Testis (tissue), 3 donors: ENCODE results near the gene REC8. TPM values are rescaled to one million over a fixed set of nuclear protein-coding genes. Genes with fewer than 3 reads are reported as not detected.
A peak's percentile ranks its signal among the peaks of the same experiment; 100 is the strongest.

Source experiments
- DNase-seq: peaks from one replicate; pipeline ENCODE4 v3.0.0-alpha.2; 2019
- H3K27ac ChIP-seq, 2 donors: fragments of 200-600 bp; sonication (generic); one replicate each; pipeline ENCODE4 v1.5.1; 2019
- H3K27me3 ChIP-seq: fragments of 200-600 bp; sonication (generic); one replicate; pipeline ENCODE4 v1.5.1; 2019
- H3K36me3 ChIP-seq: fragments of 200-600 bp; sonication (generic); one replicate; pipeline ENCODE4 v1.5.1; 2017; ENCODE audit warnings: low read depth; ENCODE audit errors: missing control alignments
- H3K4me1 ChIP-seq: fragments of 200-600 bp; sonication (generic); one replicate; pipeline ENCODE4 v1.5.1; 2019
- H3K4me3 ChIP-seq, 2 donors: fragments of 200-600 bp; sonication (generic); one replicate each; pipeline ENCODE4 v1.5.1; 2017 to 2019
- H3K9me3 ChIP-seq: fragments of 200-600 bp; sonication (generic); one replicate; pipeline ENCODE4 v1.5.1; 2017
- POLR2A ChIP-seq: fragments of 450-650 bp; IDR thresholded peaks from one replicate; pipeline ENCODE4 v1.6.1; 2017; ENCODE audit warnings: antibody characterized with exemption, mild to moderate bottlenecking, moderate library complexity
- WGBS, 2 donors: methylation state at CpG; one replicate each; pipeline ENCODE4 v1.1.5; 2018; 5-methylcytosine and 5-hydroxymethylcytosine counted together
- intact Hi-C: fragments of 100-400 bp; cut with DNase I; formaldehyde crosslinking; loops from one replicate; pipeline ENCODE4 v1.15.1; 2023; ENCODE audit warnings: low total_unique reads
- polyA plus RNA-seq: library from polyadenylated mRNA; stranded (reverse); fragments of 350-450 nt; fragmentation: Illumina TruSeq; extraction: RNeasy Lipid Tissue Mini Kit (QIAGEN cat#74804); gene quantifications from one replicate; pipeline ENCODE4 v1.2.3, GENCODE V29; 2014; ENCODE audit warnings: low read depth, low replicate concordance; ENCODE audit not compliant: insufficient read depth
- total RNA-seq, 2 donors: library from RNA; depleted of rRNA; stranded (reverse); fragments of >200 nt; gene quantifications; one replicate each; pipeline ENCODE4 v1.2.3, GENCODE V29; 2016
- TF ChIP-seq, protein P1 (sequence below), 3 experiments: fragments of 450-650 bp in 2 of 3; fragments of 200-600 bp in 1 of 3; sonication (generic) in 1 of 3; IDR thresholded peaks; one replicate each; pipeline ENCODE4 v1.5.1; 2016 to 2019; ENCODE audit warnings: antibody characterized with exemption in 3 of 3, mild to moderate bottlenecking in 2 of 3, moderate library complexity in 1 of 3

The REC8 gene
- total and polyA plus RNA-seq, 3 donors from 2014 or later = 27.7 to 58.8 (median 55.9) TPM

DNA sequence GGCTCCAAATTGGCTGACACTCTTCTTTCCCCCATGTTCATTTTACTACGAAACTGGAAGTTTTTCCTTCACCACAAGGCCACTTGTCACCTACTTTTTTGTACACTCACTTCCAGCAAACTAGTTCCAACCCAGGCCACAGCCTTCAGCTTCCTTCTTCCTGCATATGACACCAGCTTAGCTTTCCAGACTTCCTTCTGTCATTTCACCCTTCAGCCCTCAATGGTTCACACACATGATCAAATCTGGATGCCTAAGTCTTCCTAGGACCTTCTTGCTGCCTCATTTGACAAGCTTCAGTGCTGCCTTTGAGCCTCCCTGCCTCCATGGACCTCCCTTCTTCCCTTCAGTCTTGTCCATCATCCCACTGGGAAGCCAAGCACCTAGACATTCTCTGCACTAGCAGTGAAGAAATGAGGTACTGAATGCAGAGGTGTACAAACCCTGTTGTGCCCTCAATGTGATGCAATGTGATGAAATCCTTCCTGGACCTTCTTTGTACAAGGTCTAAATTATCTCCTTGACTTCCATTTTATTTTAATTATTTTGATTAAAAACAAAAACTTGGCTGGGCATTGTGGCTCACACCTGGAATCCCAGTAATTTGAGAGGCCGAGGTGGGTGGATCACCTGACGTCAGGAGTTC is 4.3 kb upstream of the REC8 start:
- Histone ChIP-seq H3K27me3 (no peaks in the 10 kb centered on the region), H3K36me3 (no peaks in the 10 kb centered on the region), H3K4me1 (peaks cover 8% of the 10 kb centered on the region), H3K9me3 (no peaks in the 10 kb centered on the region), H3K27ac (no peak overlapping the region), H3K4me3 (no peak overlapping the region)
- DNase-seq = no peak
- TF ChIP-seq, protein P1, sequence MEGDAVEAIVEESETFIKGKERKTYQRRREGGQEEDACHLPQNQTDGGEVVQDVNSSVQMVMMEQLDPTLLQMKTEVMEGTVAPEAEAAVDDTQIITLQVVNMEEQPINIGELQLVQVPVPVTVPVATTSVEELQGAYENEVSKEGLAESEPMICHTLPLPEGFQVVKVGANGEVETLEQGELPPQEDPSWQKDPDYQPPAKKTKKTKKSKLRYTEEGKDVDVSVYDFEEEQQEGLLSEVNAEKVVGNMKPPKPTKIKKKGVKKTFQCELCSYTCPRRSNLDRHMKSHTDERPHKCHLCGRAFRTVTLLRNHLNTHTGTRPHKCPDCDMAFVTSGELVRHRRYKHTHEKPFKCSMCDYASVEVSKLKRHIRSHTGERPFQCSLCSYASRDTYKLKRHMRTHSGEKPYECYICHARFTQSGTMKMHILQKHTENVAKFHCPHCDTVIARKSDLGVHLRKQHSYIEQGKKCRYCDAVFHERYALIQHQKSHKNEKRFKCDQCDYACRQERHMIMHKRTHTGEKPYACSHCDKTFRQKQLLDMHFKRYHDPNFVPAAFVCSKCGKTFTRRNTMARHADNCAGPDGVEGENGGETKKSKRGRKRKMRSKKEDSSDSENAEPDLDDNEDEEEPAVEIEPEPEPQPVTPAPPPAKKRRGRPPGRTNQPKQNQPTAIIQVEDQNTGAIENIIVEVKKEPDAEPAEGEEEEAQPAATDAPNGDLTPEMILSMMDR (IDR thresholded peaks at IDR 0.05) = no peak
- TF ChIP-seq POLR2A = no peak
- intact Hi-C loops = no loop called here
- 86 to 93% methylated on average over 3 of the region's 3 CpGs for WGBS, 2 donors

DNA sequence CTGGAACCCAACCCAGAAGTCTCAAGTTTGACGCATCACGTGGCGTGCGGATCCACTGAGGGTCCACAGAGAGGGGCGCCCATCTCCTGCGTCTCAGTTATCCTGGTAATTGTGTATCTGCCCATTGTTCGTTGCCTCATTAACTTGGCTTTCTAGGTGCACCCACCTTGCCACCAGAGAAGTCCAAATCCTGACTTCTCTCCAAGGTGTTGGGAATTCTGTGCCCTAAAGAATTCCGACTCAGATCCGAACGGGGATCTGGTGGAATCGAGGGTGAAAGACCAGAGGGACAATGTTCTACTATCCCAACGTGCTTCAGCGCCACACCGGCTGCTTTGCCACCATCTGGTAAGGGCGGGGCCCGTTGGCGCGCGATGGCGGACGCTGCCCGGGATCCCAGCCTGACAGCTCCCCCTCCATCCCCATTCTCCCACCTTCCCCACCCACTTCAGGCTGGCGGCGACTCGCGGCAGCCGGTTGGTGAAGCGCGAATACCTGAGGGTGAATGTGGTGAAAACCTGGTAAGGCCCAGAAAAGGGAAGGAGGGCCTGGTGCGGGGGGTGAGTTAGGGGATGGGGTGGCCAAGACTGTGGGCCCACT is 481 bp downstream of the REC8 start:
- TF ChIP-seq, protein P1 (IDR thresholded peaks at IDR 0.05) = no peak
- no peak for TF ChIP-seq POLR2A
- H3K9me3 ChIP-seq = no peaks in the 10 kb centered on the region
- WGBS, 2 donors = 41 to 66% methylated on average over 7 to 30 of the region's 30 CpGs
- peak overlapping the region; percentile 17 to 50 for H3K4me3 ChIP-seq
- H3K27me3 ChIP-seq = no peaks in the 10 kb centered on the region
- DNase-seq = no peak
- no peaks in the 10 kb centered on the region for H3K36me3 ChIP-seq
- no peak overlapping the region for H3K27ac ChIP-seq
- H3K4me1 ChIP-seq = no peaks in the 10 kb centered on the region
- intact Hi-C loops = no loop called here

DNA sequence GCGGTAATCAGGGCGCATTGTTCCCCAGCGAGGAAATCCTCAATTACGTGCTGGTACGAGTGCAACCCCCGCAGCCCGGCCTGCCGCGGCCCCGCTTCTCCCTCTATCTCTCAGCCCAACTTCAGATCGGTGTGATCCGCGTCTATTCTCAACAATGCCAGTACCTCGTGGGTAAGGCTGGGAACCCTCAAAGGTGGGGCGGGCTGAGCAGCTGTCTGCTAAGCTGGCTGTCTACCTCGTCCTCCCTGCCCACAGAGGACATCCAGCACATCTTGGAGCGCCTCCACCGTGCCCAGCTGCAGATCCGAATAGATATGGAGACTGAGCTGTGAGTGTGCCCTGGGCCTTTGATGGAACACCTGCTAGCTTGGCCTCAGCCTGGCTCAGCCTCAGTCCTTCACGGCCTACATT is 996 bp downstream of the REC8 start:
- Histone ChIP-seq H3K27ac (no peak overlapping the region), H3K4me3 (peak overlapping the region in 1 of 2 donors; percentile 50), H3K36me3 (no peaks in the 10 kb centered on the region), H3K4me1 (no peaks in the 10 kb centered on the region), H3K27me3 (no peaks in the 10 kb centered on the region), H3K9me3 (no peaks in the 10 kb centered on the region)
- 66 to 70% methylated on average over 18 to 19 of the region's 20 CpGs for WGBS, 2 donors
- intact Hi-C loops = no loop called here
- TF ChIP-seq, protein P1 (IDR thresholded peaks at IDR 0.05) = no peak
- TF ChIP-seq POLR2A = no peak
- DNase-seq = no peak

DNA sequence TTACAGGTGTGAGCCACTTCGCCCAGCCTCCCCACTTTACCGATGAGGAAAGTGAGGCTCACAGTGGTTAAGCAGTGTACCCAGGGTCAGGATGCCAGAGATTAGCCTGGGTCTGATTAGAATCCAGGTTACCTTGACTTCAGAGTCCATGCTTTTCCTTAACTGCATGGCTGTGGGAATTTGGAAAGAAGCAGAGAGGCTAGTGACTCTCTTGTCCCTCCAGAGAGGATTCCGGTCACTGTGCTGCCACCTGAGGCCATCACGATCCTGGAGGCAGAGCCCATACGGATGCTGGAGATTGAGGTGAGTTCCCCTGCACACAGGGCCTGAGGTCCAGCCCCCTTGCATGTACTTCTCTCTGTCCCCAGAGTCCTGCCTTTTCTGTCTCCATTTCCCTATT is 4.7 kb downstream of the REC8 start:
- DNase-seq = no peak
- Histone ChIP-seq H3K27me3 (no peaks in the 10 kb centered on the region), H3K27ac (no peak overlapping the region), H3K36me3 (no peaks in the 10 kb centered on the region), H3K4me1 (no peaks in the 10 kb centered on the region), H3K9me3 (no peaks in the 10 kb centered on the region), H3K4me3 (no peak overlapping the region)
- no peak for TF ChIP-seq POLR2A
- TF ChIP-seq, protein P1 (IDR thresholded peaks at IDR 0.05) = no peak
- intact Hi-C loops = no loop called here
- 95 to 100% methylated on average over 5 of the region's 5 CpGs for WGBS, 2 donors
